Pancreas (tissue), 10 donors: Measurements from ENCODE around the gene MAGEA9. TPM values are rescaled to one million over a fixed set of nuclear protein-coding genes. Genes with fewer than 3 reads are reported as not detected.

Source experiments
- ATAC-seq, 4 donors: fragments of 200-7000 bp; cut with Tn5 transposase; one replicate each; pipeline versions ENCODE4 v1.8.0 to v1.9.1; 2020; ENCODE audit warnings: mild to moderate bottlenecking in 4 of 4, moderate library complexity in 4 of 4
- DNase-seq, 6 donors: peaks; one replicate each; pipeline ENCODE4 v3.0.0-alpha.2; 2020
- FAIRE-seq: peaks from 2 replicates; lab custom pipeline; 2012; peaks lifted over from hg19 to GRCh38; lab: Jason Lieb, UNC
- H3K27ac ChIP-seq, 4 donors: fragments of 200-600 bp; sonication (generic); 1 replicate in 3 of 4; 2 replicates in 1 of 4; pipeline versions ENCODE4 v1.5.0 to v1.8.0; 2020
- H3K27me3 ChIP-seq, 4 donors: fragments of 200-600 bp; one replicate each; pipeline ENCODE4 v1.8.0; 2021
- H3K36me3 ChIP-seq, 3 donors: fragments of 200-600 bp; sonication (generic) in 1 of 3; one replicate each; pipeline versions ENCODE4 v1.5.0 to v1.8.0; 2020 to 2021
- H3K4me1 ChIP-seq, 3 donors: fragments of 200-600 bp; one replicate each; pipeline ENCODE4 v1.8.0; 2021
- H3K4me3 ChIP-seq, 4 donors: fragments of 200-600 bp; sonication (generic) in 2 of 4; one replicate each; pipeline versions ENCODE4 v1.5.0 to v1.8.0; 2020 to 2021
- H3K9me3 ChIP-seq, 4 donors: fragments of 200-600 bp; one replicate each; pipeline ENCODE4 v1.8.0; 2021
- CTCF ChIP-seq, 4 donors: fragments of 200-600 bp; sonication (generic) in 3 of 4; IDR thresholded peaks; one replicate each; pipeline versions ENCODE4 v1.5.0 to v1.8.0; 2021; ENCODE audit warnings: antibody characterized with exemption in 4 of 4
- WGBS, 2 donors: extraction: QIAGEN DNeasy Blood & Tissue Kit; methylation state at CpG; one replicate each; pipeline ENCODE4 v1.1.7; 2013; 5-methylcytosine and 5-hydroxymethylcytosine counted together
- intact Hi-C, 3 donors: fragments of 100-400 bp; cut with DNase I; formaldehyde crosslinking; loops; one replicate each; pipeline versions ENCODE4 v1.11.1 to v1.14.2; 2022
- polyA plus RNA-seq, 2 donors: library from polyadenylated mRNA; stranded (reverse); fragments of 200-250 nt; gene quantifications; one replicate each; pipeline ENCODE4 v1.2.3, GENCODE V29; 2013
- total RNA-seq, 6 donors: library from RNA; stranded (reverse); fragmentation: NEBNext Ultra II Directional in 4 of 6; extraction: Animal tissue kit (Norgen Biotek cat#: 25700) in 4 of 6; gene quantifications; one replicate each; pipeline versions ENCODE4 v1.2.1 to v1.2.4, GENCODE V29; 2021 to 2023
- donor health status: healthy with polysubstance abuse.
- donor health status: DM: no; HTN: no; CAD: no; lungs with moderate emphysema.
- donor health status: DM: no; HTN: no; CAD: no.
- donor health status: control.
- donor health status: control.
- donor health status: Bipolar disorder and iron deficiency.
- donor health status: DM: yes; HTN: yes; CAD: no.
- donor health status: DM: no; HTN: no; CAD: no.
- donor health status: DM: no; HTN: no; CAD: no.
- donor health status: DM: yes; HTN: yes; CAD: no.

The MAGEA9 gene
- total and polyA plus RNA-seq, 8 donors, result not detected

DNA sequence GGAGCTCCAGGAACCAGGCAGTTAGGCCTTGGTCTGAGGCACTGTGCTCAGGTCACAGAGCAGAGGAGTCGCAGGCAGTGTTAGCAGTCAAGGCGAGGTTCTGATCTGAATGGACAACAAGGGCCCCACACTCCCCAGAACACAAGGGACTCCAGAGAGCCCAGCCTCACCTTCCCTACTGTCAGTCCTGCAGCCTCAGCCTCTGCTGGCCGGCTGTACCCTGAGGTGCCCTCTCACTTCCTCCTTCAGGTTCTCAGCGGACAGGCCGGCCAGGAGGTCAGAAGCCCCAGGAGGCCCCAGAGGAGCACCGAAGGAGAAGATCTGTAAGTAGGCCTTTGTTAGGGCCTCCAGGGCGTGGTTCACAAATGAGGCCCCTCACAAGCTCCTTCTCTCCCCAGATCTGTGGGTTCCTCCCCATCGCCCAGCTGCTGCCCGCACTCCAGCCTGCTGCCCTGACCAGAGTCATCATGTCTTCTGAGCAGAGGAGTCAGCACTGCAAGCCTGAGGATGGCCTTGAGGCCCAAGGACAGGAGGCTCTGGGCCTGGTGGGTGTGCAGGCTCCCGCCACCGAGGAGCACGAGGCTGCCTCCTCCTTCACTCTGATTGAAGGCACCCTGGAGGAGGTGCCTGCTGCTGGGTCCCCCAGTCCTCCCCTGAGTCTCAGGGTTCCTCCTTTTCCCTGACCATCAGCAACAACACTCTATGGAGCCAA, 26.2 kb downstream of the MAGEA9 start:
- DNase-seq (peak in 1 of 6 donors; percentile 36), FAIRE-seq (no peak), ATAC-seq (no peak)
- H3K36me3 ChIP-seq, result no peaks in the 10 kb centered on the region
- WGBS, 2 donors, result 87 to 89% methylated on average over 12 of the region's 12 CpGs
- TF ChIP-seq CTCF (IDR thresholded peaks at IDR 0.05), result no peak
- intact Hi-C loops, result no loop called here
- no peak overlapping the region for H3K27ac ChIP-seq
- H3K4me3 ChIP-seq, result no peak overlapping the region
- H3K9me3 ChIP-seq, result no peaks in the 10 kb centered on the region
- peaks cover 0 to 3% (median 0%) of the 10 kb centered on the region in 4 donors for H3K27me3 ChIP-seq
- H3K4me1 ChIP-seq, result no peaks in the 10 kb centered on the region

DNA sequence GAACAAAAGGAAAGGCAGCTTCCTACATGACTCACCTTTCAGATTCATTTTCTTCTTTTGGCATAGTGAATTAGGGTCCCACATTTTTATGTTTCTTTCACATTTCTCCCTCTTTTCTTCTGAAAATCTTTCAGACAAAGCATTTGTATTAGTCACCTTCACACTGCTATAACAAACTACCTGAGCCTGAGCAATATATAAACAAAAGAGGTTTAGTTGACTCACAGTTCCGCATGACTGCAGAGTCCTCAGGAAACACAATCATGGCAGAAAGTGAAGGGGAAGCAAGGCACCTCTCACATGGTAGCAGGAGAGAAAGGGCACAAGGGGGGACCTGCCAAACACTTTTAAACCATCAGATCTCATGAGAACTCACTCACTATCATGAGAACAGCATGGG, 36.9 kb downstream of the MAGEA9 start:
- FAIRE-seq, result no peak
- WGBS, 2 donors, result 44 to 78% methylated on average over 1 of the region's 1 CpG
- intact Hi-C loops, result no loop called here

DNA sequence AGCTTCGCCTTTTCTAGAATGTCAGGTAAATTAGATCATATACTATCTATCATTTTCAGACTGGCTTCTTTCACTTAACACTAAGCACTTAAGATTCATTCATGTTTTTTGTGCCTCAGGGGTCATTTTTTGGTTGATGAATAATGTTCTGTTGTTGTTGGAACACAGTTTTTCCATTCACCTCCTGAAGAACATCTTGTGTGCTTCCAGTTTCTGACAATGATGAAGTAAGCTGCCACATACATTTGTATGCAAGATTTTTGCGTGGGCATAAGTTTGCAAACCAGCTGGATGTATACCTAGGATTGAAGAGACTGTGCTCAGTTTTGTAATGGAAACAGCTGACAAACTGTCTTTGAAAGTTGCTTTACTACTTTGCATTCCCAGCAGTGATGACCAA, 37.6 kb downstream of the MAGEA9 start:
- no peaks in the 10 kb centered on the region for H3K9me3 ChIP-seq
- FAIRE-seq, result no peak
- H3K27me3 ChIP-seq, result peaks cover 0 to 7% (median 0%) of the 10 kb centered on the region in 4 donors
- DNase-seq, result no peak
- intact Hi-C loops, result no loop called here
- H3K4me1 ChIP-seq, result no peaks in the 10 kb centered on the region
- no peak for ATAC-seq
- no peak for TF ChIP-seq CTCF (IDR thresholded peaks at IDR 0.05)
- no peak overlapping the region for H3K27ac ChIP-seq
- 67 to 78% methylated on average over 2 of the region's 2 CpGs for WGBS, 2 donors
- H3K36me3 ChIP-seq, result no peaks in the 10 kb centered on the region
- H3K4me3 ChIP-seq, result no peak overlapping the region

More for the DNA sequence above, 36.9 kb downstream of the MAGEA9 start:
- Histone ChIP-seq H3K4me3 (no peak overlapping the region), H3K27me3 (peaks cover 0 to 9% (median 0%) of the 10 kb centered on the region in 4 donors), H3K4me1 (no peaks in the 10 kb centered on the region), H3K9me3 (no peaks in the 10 kb centered on the region), H3K27ac (no peak overlapping the region), H3K36me3 (no peaks in the 10 kb centered on the region)
- DNase-seq (no peak), ATAC-seq (no peak)
- no peak for TF ChIP-seq CTCF (IDR thresholded peaks at IDR 0.05)

DNA sequence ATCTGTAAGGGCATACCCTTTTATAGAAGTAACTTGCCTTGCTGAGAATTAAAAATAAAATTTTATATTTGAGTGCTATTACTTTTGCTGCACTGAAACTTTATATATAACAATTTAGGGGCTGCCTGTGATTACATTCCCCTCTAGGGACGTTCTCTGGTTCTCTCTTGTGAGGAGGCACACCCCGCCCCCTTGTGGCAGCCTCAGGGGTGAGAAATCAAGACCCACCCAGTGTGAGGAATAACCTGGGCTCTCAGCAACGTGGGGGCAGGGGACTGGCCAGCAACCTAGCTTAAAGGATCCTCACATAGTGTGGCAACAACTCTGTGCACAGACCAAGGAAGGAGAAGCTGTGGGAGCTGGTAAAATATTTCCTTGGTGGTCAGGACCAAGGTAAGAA, 43.7 kb downstream of the MAGEA9 start:
- ATAC-seq, result no peak
- 2 to 5% methylated on average over 3 of the region's 3 CpGs for WGBS, 2 donors

More for the DNA sequence above, 43.7 kb downstream of the MAGEA9 start:
- DNase-seq (peak in 1 of 6 donors; percentile 65), FAIRE-seq (no peak)
- Histone ChIP-seq H3K27me3 (peaks cover 0 to 14% (median 0%) of the 10 kb centered on the region in 4 donors), H3K27ac (no peak overlapping the region), H3K9me3 (no peaks in the 10 kb centered on the region), H3K36me3 (no peaks in the 10 kb centered on the region), H3K4me1 (no peaks in the 10 kb centered on the region), H3K4me3 (no peak overlapping the region)
- no peak for TF ChIP-seq CTCF (IDR thresholded peaks at IDR 0.05)
- intact Hi-C loops, result no loop called here
